ENCODE data around the gene TBC1D2B.

Gene TBC1D2B

DNA sequence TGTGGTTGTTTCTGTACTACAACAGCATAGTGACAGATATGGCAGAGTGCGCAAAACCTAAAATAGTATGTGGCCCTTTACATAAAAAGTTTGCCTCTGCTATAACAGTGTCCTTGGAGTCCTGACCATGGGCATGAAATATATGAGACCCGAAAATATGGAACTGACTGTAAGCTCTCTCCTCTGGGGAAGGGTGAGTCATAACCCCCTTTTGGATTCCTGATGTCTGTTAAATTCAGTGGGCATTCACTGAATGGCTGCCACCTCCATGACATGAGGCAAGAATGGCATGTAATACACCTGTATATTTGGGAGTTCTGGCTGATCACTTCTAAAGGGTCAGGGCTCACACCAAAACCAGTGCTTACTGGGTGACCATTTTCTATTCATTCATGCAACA is 6.1 kb downstream of the TBC1D2B start:
- DNase-seq = no peak

- DNase-seq = no peak
Observed at GRCh38 chr15:78070049-78070700, 7.3 kb downstream of the TBC1D2B start.

DNA sequence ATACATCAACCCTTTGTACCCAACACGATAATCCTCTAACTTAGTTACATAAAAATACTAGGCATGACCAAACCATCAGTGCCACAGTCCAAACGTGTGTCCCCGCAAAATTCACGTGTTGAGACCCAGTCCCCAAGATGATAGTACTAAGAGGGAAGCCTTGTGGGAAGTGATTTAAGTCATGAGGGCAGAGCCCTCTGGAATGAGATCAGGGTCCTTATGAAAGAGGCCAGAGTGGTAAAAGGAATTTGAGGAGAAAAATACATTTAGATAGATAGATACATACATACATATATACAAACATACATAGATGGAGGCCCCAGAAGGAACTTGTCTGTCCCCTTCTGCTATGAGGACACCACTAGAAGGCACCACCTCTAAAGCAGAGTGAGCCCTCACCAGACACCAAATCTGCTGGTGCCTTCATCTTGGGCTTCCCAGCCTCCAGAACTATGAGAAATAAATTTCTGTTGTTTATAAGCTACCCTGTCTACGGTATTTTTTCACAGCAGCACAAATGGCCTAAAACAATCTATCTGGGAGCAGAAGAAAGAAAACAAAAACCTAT is 8.0 kb downstream of the TBC1D2B start:
- no peak for DNase-seq

DNA sequence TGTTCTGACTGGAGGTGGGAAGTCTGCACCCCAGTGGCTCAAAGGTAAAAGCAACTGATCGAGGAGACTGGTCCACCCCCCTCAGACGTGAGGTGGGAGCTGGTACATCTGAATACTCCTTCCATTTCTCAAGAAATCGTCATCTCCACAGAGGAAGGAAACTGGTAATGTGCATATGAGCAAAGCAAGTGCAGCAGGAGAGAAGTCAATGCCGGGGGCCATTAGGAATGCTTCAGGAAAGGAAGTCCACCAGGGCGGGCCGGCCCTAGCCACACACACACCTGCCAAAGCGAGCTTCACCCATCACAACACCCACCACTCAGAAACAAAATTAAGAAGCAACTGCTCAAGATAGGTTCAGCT is 8.5 kb downstream of the TBC1D2B start:
- DNase-seq = no peak

- no peak for DNase-seq
Observed at GRCh38 chr15:78067328-78068228, 9.9 kb downstream of the TBC1D2B start.

DNA sequence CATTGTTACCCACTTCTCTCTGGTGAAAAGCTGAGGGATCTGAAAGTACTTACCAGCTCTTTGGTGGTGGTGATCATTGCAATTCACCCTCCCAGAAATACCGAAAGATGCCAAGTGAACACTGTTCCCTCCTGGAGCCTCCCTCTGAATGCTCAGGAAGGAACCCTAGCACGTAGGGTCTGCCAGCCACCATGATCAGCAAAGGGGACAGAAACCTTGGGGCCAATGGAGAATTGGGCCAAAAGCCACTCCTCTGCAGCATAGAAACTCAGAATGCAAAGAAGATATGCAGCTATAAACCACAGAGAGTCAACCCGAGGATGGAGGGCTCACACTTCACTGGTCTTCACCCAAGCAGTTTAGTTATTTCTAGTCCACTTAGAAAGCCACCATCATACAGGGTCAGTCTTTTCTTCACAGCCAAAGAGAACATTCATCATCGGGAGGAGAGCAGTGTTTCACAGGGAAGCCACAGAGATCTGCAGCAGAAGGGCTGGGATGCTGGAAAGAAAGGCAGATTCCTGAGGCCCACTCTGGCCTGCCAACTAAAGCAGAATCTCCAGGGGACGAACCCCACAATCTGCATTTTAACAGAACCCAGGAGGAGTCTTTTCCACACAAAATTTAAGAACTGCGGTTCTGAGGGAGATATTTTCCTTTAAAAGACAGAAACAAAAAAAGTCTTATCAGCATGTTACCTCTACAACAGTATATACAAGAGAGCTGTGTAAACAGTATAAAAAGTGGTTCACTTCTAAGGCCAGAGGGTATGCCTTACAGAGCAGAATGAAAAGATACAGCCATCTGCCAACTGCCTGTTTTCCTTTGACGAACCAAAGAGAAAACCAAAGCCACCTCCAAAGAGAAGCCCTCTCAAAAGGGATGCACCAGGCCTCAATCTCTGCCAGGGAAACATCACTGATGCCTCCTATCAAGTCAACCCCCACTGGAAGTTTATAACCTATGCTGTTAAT is 11.3 kb downstream of the TBC1D2B start:
- DNase-seq = no peak

- DNase-seq = peak; percentile 97
Observed at GRCh38 chr15:78065284-78065872, 12.1 kb downstream of the TBC1D2B start.

DNA sequence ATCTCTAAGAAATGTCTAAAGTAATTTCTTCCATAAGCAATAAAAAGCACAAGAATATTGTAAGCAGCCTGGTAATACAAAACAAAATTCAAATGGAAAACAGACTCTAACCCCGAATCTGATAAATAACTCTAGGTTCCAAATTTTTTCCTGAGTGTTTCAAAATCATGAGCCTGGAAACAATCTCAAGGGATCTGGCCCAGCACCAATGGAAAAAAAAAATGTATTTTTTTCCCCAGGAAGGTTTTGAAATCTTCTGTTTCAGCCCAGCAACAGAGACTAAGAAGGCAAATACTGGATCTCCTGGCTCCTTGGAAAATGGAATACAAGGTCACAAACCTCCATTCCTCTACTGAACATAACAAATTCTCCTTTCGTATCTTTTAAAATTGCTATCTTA is 13.0 kb downstream of the TBC1D2B start:
- peak; percentile 55 for DNase-seq

GRCh38 chr15:78063970-78064385 is 13.5 kb downstream of the TBC1D2B start:
- no peak for DNase-seq

- no peak for DNase-seq
Observed at GRCh38 chr15:78063217-78063616, 14.3 kb downstream of the TBC1D2B start.

DNA sequence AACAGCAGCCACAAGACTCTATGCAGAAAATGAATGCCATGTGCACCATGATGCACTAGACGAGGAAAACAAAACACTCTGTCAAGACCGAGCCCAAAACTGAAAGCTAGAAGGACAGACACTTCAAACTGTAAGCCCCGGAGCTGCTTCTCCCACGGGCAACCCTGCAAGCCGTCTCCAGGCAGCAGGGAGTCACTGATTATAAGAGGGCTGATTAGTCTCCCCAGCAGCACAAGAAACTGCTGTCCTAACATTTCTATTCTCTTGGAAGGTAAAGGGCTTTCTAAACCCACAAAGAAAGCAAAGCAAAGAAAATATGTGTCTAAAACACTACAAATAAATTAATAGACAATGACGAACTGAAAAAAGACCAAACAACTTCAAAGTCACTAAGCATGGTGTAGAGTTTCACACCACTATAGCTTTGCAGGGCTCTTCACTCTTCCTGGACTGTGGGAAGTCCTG is 15.5 kb downstream of the TBC1D2B start:
- peak; percentile 35 for DNase-seq

GRCh38 chr15:78060232-78060631 is 17.3 kb downstream of the TBC1D2B start:
- no peak for DNase-seq

DNA sequence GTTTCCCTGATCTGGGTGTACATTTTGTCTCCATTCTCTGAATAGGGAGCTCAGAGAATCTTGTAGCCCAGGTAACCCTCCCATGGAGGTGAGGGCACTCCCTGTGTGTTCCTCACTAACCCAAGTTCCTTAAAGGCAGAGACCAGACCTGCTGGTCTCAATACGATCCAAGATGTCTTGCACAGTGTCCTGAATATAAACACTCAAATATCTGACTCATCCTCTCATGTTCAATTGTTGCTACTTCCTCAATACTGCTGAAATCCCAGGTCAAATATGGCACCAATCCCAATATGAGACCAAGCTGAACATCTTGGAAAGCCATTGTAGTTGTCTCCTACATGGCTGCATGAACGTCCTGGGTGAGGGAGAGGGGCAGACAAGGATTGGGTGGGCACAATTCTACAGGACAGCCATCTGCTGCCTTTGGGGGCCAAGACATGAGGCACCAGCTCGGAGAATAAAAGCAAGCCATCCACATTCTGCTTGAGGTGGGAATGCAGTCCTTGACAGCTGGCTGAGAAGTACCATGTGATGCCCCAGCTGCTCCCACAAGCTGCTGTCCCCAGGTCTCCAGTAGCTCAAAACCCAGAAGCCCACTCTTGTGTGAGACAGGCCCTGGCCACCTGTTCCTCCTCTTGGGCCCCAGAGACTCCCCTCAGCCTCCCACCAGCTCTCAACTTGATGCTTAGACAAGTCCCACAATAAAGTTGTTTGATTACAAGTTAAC is 18.2 kb downstream of the TBC1D2B start:
- DNase-seq = no peak

- DNase-seq = no peak
Observed at GRCh38 chr15:78058401-78058935, 19.0 kb downstream of the TBC1D2B start.

DNA sequence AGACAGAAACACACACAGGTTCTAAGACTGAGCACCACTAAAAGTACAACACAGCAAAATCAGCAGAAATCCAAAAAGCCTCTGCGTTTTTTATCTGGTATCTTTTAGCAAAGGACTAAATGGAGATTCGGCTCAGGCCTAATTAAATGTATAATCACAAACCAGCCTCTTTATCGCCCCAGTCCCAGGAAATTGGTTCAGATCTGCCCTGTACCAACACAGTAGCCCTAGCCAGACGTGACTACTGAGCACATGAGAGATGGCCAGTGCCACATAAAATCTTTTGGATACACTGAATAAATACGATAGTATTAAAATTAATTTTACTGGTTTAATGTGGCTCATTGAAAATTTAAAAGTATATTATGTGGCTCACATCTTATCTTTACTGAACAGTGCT is 19.7 kb downstream of the TBC1D2B start:
- no peak for DNase-seq

DNA sequence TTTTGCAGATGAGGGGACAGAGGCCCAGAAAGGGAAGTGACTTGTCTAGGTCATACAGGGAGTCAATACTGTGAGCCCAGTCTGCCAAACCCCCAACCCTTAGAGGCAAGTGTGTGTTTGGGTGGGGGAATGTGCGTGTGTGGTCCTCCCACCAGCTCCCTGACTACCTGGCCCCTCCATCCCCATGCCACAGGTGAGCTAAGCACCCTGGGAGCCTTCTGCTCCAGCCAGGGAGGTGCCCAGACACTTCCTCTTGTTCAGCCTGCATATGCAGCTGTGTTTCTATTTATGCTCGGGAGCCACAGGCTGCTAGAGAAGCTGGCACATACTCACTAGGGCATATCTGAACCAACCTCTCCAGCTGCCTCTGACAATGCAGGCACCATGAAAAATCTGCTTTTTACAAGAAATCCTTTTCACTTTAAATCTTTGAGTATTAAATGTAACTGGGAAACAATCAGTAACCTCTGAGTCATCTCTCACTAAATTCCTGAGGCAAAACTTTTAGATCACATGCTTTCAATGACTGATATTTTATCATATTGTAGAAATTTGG is 20.7 kb downstream of the TBC1D2B start:
- DNase-seq = peak; percentile 33

DNA sequence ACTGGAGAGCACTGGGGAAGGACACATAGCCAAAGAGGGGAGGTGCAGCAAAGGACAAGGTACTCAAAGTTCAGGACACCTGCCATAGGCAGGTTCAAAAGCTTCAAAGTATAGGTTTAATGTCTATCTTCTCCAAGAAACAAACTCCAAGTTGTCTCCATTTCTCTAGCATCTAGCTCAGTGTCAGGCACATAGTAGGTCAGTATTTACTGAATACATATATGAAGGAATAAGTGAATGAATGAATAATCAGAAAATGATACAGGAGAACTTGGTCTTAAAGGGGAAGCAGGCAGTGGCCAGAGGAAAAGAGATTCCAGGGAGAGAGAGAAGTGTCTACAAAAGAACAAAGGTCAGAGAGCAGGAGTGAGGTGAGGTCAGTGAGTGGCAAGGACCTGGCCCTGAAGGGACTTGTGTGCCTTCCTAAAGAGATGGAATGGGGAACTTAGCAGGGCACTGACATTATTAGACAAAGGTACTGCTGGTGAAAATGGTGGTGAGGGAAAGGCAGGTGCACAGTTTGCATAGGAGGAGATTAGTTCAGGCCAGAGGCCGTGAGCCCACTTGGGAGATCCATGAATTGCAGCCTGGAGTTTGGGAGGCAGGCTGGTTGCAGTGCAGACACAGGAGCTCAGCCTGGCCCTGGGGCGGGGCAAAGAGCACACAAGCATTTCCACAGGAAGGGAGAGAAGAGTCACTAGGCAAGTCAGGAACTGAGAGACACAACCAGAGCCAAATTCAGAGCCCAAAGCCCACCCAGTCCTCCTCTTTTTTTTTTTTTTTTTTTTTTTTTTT is 21.4 kb downstream of the TBC1D2B start:
- no peak for DNase-seq

- no peak for DNase-seq
Observed at GRCh38 chr15:78054966-78055365, 22.5 kb downstream of the TBC1D2B start.

- no peak for DNase-seq
Observed at GRCh38 chr15:78054518-78054917, 23.0 kb downstream of the TBC1D2B start.

DNA sequence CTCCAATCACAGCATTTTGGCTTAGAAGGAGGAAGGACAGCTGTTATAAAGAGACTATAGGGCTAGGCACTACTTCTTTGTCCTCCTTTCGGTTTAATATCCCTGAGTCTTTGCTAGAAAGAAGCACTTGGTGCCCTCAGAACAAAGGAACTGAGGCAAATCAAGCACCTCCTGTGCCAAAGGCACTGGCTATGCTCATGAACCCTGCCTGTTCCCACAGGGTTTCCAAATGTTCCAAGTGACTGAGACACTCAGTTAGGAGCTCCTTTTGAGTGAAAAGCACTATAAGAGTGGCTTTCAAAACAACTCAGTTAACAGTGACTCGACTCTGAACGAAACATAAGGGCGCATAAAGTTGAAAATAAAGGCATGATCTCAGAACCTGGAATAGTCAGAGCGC is 25.0 kb downstream of the TBC1D2B start:
- no peak for DNase-seq

All from fibroblast of skin of abdomen (primary cell).